Measurements from ENCODE around the gene ZNF205.
"Not testable (repeated sequence)": the region's sequence is repeated elsewhere in the genome, so short reads cannot be mapped to it uniquely, and the experiment has no call there.

ZNF205 gene

DNA sequence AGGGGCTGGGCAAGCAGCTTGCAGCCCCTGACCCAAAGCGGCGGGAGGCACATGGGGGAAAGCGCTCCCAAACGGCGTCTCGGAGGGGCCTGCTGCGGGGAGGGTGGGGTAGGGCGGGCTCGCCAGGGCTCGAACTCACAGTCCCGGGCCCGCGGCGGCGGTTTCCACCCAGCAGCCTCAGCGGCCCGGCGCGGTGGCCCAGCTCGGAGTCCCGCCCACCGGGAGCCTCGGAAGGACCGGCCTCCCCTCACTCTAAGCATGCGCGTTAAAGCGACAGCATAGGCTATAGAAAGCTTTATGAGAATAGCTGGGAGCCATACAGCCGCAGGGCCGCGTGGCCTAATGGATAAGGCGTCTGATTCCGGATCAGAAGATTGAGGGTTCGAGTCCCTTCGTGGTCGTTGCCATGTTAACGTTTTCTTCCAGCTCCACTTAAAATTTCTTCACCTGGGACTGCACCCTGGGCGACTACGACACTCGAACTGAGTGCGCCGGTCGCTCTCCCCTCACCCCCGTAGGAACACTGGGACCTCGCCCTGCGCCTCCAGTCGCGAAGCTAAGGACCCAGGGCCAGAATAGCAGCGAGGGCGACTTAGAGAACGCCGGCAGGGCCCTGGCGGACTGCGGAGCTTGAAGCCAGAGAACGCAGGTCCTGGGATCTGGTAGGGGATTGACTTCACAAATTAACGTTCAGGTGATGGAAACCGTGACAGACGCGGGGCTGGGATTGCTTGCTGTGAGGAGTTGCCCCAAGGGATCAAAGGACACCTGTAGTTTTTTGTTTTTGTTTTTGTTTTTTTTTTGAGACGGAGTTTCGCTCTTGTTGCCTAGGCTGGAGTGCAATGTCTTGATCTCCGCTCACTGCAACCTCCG, 38.2 kb downstream of the ZNF205 start:
- peak; percentile 83 for DNase-seq

DNA sequence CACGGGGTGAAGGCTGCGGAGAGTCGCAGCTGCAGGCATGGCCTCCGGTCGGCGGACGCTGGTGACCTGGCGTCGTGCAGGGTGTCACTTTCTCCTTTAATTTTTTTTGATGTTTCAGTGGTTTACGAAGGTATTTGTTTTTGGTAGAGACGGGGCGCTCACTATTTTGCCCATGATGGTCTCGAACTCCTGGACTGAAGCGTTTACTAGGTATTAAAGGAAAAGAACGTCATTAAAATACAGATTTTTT, 39.6 kb downstream of the ZNF205 start:
- DNase-seq, result no peak

DNA sequence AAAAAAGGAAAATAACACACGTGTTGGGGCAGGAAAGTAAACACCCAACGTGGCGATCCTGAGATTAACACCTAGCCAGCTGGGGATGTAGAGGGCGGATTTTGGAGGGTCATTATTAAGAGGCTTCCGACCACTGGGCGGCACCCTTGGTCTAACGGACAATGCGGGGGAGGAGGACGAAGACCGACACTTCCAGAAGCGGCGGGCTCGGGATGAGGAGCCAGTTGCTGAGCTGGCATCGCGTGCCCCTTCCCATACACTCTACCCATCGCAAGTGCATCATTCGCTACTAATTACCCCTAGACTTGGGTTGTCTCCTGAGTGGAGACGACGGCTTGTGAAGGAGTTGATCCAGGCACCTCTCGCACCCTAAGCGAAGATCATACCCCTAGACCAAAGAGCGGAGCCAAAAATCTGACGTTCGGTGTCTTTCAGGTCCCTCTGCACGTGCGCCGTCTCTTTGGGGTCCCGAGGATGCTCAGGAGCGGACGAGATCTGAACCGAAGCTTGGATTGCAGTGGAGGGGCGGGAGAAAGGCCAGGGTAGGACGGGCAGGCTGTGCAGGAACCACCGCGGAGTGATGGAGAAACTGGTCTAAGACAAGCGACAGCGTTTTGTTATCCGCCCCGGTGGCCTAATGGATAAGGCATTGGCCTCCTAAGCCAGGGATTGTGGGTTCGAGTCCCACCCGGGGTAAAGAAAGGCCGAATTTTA, 40.0 kb downstream of the ZNF205 start:
- no peak for DNase-seq

DNA sequence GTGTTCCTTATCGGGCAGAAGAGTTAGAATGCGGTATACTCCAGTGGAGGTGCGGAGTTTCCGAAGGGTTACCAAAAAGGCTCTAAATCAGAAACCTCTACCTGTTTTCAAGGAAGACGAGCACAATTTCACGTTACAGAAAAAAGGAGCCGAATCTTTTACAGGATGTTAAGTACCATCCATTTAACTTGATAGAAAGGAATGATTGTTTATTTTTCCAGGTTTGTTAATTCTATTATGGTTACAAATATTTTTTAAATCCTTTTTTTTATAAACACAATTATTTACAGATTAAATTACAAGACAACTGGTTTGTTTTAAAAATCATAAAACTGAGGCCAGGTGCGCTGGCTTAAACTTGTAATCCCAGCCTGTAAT, 40.6 kb downstream of the ZNF205 start:
- no peak for DNase-seq

DNA sequence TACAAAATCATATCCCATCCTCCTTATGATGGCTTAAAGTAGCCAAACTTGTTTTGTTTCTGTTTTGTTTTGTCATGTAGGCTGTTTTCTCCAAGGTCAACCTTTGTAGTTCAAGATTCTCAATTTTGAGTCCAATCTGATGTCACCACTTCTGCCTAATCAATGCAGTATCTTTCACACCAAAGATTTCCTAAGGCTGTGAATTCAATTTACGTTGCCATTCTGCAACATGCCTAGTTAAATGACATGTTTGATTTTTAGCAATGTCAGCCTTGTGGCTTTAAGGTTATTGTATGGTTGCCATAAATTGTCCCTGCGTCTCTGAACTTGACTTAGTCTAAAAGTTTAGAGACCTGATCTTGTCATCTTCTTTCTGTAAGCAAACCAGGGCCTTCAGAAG, 42.8 kb downstream of the ZNF205 start:
- no peak for DNase-seq

DNA sequence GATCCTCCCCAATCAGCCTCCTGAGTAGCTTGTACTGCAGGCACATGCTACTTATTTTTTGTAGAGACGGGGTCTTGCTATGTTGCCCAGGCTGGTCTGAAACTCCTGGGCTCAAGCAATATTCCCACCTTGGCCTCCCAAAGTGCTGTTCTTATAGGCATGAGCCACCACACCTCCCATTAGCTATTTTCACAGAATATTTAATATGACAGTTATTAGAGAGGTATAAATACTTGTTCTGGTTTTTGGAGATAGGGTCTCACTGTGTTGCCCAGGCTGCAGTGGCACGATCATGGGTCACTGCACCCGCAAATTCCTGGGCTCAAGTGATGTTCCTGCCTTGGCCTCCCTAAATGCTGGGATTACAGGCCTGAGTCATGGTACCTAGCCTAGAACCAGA, 43.6 kb downstream of the ZNF205 start:
- no peak for DNase-seq

DNA sequence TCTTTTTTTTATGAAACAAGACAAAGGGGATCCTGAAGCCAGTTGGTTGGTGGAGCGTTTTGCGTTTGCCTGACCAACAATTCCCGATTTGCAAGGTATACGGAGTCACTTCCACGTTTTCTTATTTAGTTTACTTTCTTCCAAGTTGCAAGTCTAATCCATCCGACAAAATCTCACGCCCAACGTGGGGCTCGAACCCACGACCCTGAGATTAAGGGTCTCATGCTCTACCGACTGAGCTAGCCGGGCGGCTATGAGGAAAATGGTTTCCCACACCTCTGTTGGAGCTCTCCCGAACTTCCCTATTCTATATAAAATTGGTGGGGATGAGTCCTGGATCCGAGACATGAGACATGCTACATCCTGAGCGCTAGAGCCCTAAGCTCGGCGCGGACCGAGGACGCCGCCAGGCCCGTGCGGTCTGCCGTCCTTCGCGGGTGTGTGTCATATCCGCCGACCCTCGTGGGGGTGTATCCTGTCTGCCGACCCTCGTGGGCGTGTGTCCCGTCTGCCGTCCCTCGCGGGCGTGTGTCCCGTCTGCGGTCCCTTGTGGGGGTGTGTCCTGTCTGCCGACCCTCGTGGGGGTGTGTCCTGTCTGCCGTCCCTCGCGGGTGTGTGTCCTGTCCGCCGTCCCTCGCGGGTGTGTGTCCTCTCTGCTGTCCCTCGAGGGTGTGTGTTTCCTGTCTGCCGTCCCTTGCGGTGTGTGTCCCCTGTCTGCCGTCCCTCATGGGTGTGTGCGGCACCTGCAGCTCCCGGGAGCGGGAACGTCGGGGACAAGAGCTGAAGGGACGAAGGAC, 45.0 kb downstream of the ZNF205 start:
- no peak for DNase-seq

DNA sequence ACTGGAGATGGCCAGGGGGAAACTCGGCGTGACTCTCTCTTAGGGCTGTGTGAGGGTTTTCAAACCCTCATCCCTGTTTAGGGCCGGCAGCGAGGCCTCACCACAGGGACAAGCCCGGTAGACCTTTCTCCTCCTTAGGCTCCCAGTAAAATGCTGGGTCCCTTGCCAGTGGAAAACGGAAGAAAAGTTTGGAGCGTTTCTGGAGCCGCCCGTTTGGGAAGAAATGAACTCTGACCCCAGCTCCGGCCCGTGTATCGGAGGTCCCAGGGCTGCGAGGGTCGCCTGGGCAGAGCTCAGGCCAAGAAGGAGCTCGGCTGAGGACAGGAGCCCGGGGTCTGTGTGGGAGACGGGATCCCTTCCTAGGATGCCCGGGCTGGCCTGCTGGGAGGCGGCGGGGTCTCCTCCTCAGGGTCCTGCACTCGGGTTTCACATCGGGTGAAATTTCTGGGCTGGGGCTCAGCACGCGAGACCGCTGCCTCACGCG, 45.7 kb downstream of the ZNF205 start:
- no peak for DNase-seq

DNA sequence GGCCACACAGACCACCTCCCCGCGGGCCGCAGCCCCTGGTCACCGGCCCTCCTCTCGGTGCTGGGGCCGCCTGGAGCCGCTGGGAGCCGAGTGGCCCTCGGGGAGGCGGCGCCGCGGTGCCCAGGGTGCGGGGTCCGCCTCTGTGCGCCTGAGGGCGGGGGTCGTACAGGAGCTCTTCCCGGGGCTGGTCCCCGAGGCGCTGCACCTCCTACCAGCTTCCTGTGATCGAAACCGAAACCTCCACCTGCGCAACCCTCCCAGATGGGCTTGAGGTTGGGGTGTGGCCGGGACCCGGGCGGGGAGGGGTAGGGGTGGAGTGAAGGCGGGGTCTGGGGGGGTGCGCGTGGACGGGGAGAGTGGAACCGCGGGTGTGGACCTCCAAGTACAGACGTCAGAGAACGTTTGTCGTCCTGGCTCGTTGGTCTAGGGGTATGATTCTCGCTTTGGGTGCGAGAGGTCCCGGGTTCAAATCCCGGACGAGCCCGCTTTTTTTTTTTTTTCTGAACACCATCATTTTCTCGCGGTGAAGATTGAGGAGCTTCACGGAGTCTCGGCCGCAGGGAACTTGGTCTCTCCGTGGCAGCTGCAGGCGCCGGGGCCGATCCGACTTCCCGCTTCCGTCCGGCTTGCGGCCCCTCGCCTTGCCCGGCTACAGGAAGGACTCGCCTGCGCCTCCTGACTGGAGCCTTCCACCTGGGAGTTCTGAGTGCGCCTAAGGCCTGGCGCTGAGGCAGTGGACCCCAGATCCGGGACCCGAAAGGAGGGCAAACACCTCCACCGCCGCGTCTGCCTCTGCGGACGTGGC, 46.3 kb downstream of the ZNF205 start:
- peak; percentile 84 for DNase-seq

DNA sequence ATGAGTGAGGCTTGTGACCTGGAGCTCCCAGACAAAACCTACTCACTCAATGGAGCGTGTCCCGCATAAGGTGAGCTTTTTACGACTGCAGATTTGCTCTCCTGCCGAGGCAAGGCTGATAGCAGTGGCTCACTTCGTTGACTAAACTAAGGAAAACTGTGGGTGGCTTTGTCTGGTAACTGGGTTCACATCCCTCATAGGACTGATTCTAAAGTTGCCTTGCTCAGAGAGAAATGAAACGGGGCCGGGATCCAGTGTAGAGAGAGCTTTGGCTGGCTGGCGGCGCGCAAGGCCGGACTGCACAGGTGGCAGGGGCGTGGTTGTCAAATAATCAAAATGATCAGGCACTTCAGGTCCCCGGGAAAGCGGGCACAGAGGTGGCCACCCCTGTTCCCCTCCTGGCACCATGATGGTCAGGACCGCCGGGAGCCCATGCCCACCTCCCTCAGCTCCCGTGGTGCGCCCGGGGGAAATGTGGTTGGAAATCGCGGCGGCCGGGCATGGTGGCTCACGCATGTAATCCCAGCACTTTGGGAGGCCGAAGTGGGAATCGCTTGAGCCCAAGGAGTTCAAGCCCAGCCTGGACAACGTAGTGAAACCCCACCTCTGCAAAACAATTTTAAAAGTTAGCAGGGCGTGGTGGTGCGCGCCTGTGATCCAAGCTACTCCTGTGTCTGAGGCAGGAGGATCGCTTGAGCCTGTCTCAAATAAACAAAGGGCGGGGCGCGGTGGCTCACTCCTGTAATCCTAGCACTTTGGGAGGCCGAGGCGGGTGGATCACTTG, 49.0 kb downstream of the ZNF205 start:
- DNase-seq, result no peak

DNA sequence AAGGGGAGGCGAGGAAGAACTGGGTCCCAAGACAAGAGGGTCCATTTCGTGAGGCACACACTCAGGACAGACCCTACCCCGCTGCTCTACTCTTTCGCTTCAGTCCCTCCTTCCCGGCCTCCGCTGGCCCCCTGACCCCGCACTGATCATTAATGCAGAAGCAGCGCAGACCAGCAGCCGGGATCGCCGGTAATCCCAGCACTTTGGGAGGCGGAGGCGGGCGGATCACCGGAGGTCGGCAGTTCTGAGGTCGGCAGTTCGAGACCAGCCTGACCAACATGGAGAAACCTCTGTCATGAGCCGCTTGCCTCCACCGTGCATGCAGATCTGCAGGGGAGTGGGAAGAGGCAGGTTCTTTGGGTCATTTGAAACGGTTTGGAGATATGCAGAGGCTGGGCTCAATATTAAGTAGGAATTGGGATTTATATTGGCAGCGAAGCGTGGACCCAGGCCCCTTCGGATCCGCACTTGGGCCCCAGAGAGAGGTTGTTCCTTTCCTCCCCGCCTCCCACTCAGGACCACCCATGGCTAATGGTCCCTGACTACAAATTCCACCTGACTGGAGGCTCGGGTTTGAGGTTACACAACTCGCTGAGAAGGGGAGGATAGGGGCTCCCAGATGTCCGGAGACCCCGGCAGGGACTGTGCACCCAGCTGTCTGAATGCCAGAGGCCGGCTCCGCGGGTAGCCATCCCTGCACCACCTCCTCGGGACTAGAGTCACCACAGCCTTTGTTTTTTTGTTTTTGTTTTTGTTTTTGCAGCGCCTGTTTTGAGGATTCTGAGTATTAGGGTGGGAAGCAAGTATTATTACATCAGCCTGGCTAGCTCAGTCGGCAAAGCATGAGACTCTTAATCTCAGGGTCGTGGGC, 52.0 kb downstream of the ZNF205 start:
- DNase-seq, result no peak

DNA sequence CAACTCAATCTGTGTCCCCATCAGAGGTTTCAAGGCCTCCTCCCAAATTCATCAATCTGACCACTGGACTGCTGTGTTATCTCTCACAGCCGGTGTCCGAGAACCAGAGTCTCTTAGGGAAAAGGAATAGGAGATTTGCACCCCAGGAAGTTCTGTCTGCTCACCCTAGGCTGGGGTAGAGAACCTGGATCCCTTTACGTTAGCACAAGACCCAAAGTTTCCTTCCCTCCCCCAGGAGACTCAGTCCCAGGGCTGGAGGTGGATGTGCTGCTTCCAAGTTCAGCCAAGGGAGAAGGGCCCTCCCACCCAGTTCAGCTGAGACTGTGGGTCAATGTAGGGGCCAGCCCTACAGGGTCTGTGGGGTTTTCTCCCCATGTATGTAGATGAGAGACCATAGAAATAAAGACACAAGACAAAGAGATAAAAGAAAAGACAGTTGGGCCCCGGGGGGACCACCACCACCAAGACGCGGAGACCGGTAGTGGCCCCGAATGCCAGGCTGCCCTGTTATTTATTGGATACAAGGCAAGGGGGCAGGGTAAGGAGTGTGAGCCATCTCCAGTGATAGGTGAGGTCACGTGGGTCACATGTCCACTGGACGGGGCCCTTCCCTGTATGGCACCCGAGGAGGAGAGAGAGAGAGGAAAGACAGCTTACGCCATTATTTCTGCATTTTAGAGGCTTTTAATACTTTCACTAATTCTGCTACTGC, 52.9 kb downstream of the ZNF205 start:
- DNase-seq, result no peak

DNA sequence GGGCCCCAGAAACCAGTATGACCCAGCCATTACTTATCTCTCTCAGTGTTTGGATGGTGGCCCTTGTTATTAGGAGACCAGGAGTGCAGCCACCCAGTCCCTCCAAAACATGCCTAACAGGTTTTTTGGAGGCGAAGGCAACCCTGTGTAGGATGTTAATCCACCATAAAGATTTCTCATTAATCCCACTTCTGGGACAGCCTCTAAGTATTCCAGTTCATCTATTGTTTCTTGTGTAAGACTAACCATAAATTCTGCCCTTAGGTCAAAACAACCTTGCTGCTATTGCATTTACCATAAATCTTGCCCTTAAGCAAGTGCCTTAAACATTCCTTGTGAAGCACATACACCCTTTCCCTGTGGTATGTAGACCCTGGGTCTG, 54.1 kb downstream of the ZNF205 start:
- DNase-seq, result no peak

DNA sequence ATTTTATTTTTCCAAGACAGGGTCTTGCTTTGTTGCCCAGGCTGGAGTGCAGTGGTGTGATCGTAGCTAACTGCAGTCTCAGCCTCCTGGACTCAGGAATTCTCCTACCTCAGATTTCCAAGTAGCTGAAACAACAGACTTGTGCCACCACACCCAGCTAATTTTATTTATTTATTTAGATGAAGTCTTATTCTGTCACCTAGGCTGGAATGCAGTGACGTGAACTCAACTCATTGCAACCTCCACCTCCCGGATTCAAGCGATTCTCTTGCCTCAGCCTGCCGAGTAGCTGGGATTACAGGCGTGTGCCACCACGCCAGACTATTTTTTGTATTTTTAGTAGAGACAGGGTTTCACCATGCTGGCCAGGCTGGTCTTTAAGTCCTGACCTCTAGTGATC, 56.3 kb downstream of the ZNF205 start:
- not testable (repeated sequence) for DNase-seq

Data from 8988T (cell line).